NCI-H2227 treated with DMSO at 0.1 percent for 48 hours (cell line): Measurements from ENCODE around the gene ACER3.
"Not testable (repeated sequence)": the region's sequence is repeated elsewhere in the genome, so short reads cannot be mapped to it uniquely, and the experiment has no call there.

Experiments
- DNase-seq: peaks from one replicate; lab custom pipeline; 2025; lab: John Stamatoyannopoulos, UW

ACER3 gene

DNA sequence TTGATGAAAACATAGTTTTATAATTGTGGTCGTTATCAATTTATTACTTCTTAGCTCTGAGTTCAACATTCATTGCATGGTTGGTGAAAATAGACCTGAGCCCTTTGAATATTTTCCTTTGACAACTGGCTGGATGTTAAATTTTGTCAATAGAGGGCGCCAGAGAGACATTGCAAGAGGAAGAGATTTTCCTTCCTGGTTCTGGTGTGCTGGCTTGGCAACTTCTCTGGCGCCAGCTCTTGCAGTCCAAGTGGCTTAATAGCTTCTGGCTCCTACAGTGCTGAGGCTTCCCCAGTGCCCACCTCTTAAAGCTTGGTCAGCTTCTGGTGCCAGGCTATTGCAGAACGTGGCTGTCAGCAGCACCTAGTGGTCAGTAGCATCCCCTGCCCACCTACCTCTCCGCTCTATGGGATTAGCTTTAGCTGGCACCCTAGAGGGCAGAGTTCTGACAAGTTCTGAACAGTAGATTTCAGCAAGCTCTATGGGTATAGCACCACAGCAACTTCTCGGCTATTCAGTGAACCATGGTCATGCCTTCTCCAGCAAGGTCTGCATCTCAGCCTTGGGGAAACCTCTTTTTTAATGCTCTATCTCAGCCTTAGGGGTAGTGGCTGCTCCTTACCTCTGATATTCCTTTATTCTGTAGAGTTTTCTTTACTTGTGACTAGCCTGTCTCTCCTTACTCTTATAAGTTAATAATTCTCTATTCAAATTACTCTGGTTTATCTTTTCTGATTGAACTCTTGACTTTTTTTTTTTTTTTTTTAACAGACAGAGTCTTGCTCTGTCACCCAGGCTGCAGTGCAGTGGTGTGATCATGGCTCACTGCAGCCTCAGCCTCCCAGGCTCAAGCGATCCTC is 59.4 kb downstream of the ACER3 start:
- DNase-seq: peak; percentile 79

DNA sequence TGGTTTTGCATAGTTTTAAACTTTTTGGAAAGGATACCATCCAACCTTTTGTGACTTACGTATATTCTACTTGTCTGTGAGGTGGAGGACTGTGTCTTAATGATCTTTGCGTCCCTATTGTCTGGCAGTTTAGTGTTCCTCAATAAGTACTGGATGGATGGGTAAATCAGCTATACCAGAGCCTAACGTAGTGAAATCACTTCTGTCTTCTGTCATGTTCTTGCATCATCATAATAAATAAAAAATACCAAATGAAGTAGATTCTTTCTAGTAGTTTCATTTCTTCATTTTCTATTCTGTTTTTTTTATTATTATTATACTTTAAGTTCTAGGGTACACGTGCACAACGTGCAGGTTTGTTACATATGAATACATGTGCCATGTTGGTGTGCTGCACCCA is 66.4 kb downstream of the ACER3 start:
- no peak for DNase-seq

DNA sequence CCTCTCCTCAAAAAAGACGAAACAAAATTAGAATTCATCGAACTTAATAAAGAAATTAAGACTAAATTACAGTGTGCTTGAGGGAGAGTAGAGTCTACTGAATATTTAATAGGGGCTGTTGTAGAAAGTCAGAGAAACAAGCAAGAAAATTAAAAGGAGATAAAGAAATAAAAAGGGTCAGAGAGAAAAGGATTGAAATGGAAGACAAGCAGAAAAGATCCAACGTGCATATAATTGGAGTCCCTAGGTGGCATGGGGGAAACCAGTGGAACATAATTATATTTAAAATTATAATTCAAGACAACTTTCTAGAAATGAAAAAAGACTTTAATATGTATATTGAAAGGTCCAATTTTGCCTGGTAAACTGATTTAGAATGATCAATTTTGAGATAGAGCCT is 74.3 kb downstream of the ACER3 start:
- no peak for DNase-seq

GRCh38 chr11:76939219-76939631 is 78.5 kb downstream of the ACER3 start:
- DNase-seq: no peak

- DNase-seq: no peak
Measured at GRCh38 chr11:76944225-76944624, 83.5 kb downstream of the ACER3 start.

- DNase-seq: no peak
Measured at GRCh38 chr11:76946223-76946622, 85.5 kb downstream of the ACER3 start.

DNA sequence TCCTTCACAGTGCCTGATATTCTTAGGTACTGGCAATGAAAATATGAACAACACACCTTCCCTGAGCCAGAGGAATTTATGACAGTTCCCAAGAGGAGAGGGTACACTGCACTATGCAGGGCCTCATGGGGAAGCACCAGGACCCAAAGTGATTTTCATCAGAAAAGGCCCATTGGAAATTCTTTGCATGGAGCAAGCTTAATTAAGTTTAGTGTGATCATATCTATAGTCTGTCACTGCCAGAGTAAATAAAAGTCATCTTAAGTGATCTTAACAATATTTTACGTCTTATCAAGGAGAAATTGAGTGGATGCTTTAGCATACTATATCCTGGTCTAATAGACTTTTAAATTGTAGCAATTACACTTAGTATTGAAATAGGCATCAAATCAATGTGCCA is 86.5 kb downstream of the ACER3 start:
- DNase-seq: no peak

DNA sequence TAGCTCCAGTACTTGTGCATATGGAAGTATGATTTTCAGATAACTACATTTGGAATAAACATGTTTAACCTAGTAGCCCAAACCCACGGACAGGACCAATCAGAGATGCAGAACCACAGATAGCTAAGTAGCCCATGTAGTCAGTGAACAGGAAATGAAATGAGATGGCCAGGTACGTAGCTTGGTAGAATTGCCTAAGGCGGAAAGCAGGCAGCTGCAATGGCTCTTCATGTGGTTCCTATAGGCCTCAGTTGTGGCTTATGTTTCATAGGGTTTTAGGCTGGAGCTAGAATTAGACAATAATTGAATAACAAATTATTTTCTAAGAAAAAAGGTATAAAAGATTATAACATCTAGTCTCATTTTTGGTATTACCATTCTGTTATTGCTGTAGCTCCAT is 87.1 kb downstream of the ACER3 start:
- no peak for DNase-seq

DNA sequence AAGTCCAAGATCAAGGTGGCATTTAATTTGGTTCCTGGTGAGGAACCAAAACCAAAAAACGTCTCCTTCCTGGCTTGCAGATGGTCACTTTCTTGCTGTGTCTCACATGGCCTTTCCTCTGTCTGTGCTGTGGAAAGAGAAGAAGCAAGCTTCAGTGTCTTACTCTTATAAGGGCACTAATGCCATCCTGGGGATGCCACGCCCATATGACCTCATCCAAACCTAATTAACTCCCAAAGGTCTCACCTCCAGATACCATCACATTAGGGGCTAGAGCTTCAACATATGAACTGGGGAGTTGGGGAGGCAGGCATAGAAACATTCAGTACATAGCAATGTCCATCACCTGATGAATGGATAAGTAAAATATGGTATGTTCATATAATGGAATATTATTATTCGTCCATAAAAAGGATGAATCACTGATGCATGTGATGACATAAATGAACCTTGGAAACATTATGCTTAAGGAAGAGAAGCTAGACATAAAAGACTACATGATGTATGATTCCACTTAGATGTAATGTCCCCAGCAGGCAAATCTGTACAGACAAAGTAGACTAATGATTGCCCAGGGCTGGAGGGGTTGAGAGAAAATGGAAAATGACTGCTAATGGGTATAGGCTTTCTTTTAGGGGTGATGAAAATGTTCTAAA is 94.9 kb downstream of the ACER3 start:
- DNase-seq: no peak

GRCh38 chr11:76962583-76963416 is 102.1 kb downstream of the ACER3 start:
- no peak for DNase-seq

- not testable (repeated sequence) for DNase-seq
Measured at GRCh38 chr11:76963417-76964168, 102.9 kb downstream of the ACER3 start.

DNA sequence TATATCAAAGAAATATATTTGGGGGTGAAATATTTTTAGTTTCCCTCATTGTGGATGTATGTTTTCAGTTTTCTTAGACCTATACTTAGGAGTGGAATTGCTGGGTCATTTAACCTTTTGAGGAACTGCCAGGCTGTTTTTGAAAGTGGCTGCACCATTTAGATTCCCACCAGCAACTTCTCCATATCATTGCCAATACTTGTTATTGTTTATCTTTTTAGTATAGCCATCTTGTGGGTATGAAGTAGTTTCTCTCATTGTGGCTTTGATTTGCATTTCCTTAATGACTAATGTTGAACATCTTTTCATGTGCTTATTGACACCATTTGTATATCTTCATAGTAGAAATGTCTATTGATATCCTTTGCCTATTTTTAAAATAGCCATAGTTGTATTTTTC is 111.3 kb downstream of the ACER3 start:
- DNase-seq: no peak

- no peak for DNase-seq
Measured at GRCh38 chr11:76974179-76974891, 113.6 kb downstream of the ACER3 start.

GRCh38 chr11:76975513-76975912 is 114.8 kb downstream of the ACER3 start:
- DNase-seq: no peak

DNA sequence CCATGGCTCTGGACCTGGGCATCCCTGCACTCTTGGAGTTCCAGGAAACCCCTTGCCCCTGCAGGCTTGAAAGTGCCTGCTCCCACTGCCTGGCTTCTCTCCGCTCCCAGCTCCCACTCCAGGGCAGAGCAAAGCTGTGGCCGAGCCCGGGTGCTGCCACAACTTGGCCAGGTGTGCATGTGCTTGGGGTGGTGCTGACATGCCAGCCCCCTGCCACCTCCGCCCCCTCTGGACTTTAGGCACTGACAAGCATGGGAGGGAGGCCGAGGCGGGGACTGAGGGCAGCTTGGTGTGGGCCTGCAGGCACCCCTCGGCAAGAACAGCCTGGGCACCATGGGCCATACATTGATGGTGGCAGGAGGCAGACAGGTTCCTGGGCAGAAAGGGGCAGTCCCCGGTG is 117.1 kb downstream of the ACER3 start:
- no peak for DNase-seq

GRCh38 chr11:76978239-76978638 is 117.5 kb downstream of the ACER3 start:
- no peak for DNase-seq

GRCh38 chr11:76978818-76979217 is 118.1 kb downstream of the ACER3 start:
- no peak for DNase-seq

DNA sequence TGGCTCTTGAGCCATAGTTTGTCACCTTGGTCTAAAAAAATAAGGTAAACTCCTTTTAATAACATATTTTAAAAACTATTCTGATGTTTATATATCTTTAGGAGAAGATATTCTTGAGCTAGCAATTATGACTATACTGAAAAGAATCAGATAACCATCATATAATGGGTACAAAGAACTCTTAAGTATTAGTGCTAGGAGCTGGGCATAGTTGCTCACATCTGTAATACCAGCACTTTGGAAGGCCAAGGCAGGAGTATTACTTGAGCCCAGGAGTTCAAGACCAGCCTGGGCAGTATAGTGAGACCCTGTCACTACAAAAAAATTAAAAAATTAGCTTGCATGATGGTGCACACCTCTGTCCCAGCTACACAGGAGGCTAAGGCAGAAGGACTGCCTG is 119.5 kb downstream of the ACER3 start:
- no peak for DNase-seq

DNA sequence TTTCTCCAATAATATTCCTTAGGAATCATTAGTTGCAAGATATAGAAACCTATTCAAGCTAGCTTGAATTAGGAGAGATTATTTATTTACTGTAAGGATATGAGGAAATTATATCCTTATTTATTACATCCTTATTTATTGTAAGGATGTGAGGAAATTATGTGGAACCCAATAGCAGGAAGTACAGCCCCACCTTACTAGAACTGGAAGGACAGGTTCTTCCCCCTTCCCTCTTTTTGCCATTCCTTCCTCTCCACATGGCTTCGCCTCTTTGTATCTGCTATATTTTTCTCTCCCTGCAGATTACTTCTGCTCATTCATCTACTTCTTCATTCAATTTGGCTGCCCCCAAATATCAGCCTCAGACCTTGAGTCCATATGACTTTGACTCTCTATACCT is 124.0 kb downstream of the ACER3 start:
- no peak for DNase-seq

DNA sequence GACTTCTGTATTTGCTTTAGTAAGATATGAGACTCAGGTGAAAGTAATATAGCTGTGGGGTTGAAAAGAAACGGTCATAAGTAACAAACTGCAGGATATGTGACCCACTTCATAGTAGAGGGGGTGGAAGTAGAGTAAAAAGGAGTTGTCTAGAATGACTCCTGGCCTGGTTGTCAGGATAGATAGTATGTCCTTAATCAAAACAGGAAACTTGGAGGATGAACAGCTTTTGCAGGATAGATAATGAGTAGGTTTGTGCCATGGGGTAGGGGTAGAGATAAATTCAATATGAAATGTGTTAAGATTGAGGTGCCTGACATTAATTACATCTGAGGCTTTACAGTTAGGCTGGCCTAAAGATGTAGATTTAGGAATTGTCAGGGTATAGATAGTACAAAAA is 126.5 kb downstream of the ACER3 start:
- no peak for DNase-seq

DNA sequence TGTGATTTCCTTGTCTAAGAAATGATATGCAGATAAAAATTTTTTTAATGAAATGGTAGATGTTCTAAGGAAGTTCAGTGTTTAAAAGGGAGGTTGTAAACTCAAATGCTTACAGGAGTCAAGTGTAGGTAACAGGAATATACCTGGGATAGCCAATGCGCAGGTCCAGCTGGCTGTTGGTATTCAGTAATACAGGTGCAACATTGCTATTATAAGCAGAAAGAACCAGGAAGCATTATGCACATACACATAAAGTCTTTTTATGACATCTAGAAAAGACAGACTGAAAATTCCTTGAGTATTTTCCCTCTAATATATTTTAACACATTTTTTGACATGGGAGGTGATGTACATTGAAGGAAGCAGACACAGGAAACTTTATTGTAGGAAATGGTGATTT is 129.9 kb downstream of the ACER3 start:
- DNase-seq: no peak
